ENCODE measurements around the gene SERPINE3.

Gene SERPINE3

DNA sequence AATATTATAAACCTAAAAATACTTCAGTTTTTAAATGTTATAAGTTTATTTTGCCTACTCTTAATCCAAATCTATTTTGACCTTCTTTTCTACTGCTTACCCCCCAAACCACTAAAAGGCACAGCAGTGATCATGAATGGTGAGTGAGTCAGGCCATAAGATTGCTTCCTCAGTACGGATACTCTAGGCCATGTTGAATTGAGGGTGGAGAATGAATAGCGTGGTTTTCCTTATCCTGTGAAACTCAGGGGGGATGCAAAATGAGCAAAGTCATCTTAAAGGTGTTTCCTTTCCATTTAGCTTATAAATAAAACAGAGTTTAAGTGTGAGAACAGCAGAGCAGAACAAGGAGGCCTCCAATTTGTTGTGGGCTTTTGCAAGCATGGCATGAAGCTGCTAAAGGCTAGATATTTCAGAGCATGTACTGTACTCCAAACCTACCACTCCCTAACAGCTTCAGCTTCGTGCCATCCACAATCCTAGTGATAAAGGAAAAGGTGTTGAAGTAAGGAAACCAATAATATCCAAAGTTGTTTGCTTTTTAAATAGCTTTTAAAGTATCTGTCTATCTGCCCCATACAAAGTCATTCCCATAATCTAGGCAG is 25.0 kb downstream of the SERPINE3 start:
- no peak for DNase-seq (ENCODE audit: low spot score)

GRCh38 chr13:51370116-51370515 is 30.6 kb downstream of the SERPINE3 start:
- no peak for DNase-seq (ENCODE audit: low spot score)

GRCh38 chr13:51370811-51371210 is 31.3 kb downstream of the SERPINE3 start:
- DNase-seq (ENCODE audit: low spot score): no peak

- DNase-seq (ENCODE audit: low spot score): no peak
Measured at GRCh38 chr13:51371768-51372399, 32.4 kb downstream of the SERPINE3 start.

DNA sequence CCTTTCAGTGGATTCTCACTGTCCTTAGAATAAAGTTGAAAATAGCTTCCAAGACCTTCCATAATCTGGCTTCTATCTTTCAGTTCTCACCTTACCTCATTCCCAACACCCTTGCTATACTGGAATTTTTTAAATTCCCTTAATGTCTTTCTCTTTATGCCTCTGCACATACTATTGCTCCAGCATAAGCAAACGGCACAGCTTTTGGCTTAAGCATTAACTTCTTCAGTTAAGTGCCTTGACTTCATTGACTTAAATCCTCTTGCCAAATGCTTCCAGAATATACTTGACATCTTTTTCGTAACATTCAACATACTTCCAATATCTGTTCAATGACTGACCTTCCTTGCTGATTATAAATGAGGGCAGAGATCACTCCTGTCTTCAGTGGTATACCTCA is 34.0 kb downstream of the SERPINE3 start:
- DNase-seq (ENCODE audit: low spot score): no peak

DNA sequence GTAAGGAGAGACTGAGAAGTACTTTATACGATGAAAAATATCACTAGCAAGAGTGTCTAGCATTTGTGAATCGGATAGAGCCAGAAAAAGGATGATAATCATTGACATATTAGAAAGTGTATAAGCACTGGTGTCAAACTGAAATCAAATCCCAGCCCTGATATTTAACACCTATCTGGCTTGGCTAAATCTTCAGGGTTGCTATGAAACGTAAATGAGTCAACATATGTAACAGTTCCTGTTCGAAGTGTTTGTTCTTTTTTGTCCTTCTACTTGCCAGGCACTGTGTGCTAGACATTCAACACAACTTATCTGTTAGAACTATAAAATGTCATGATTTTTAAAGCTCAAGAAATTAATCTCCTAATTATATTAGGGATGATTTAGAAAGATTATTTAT is 40.8 kb downstream of the SERPINE3 start:
- DNase-seq (ENCODE audit: low spot score): no peak

DNA sequence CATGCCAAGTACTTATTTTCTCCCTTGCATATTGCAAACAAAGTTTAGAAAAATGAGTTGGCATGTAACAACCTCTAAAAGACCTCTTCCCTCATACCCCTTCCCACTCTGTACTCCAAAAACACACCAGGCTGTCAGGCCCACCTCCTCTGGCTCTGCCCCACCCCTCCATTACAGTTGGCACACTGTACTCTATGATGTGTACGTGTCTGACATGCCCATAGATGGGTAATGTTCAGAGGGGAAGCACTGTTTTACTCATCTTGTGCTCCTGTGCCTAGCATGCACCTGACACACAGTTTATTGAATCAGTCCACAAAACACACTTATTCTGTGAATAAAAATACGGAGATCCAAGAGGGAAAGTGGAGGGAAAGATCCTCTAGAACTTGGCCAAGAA is 45.6 kb downstream of the SERPINE3 start:
- DNase-seq (ENCODE audit: low spot score): no peak

GRCh38 chr13:51394724-51395123 is 55.2 kb downstream of the SERPINE3 start:
- DNase-seq (ENCODE audit: low spot score): no peak

DNA sequence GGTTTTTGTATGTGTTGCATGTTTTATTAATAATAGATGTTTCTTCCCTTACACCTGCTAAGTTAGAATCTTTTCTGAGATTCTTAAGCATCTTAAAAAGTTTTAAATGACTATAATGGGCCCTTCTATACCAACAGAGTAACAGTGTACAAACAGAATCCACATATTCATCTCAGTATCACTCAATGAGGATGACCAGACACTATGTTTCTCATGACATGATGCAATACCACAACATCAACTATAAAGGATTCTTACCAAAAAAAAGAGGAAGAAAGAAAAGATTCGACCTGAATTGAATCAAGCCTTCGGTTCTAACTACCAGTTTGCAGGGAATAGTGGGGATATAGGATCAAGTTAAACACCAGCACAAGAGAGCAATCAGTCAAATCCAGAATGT is 56.9 kb downstream of the SERPINE3 start:
- DNase-seq (ENCODE audit: low spot score): no peak

GRCh38 chr13:51397262-51397941 is 57.9 kb downstream of the SERPINE3 start:
- no peak for DNase-seq (ENCODE audit: low spot score)

DNA sequence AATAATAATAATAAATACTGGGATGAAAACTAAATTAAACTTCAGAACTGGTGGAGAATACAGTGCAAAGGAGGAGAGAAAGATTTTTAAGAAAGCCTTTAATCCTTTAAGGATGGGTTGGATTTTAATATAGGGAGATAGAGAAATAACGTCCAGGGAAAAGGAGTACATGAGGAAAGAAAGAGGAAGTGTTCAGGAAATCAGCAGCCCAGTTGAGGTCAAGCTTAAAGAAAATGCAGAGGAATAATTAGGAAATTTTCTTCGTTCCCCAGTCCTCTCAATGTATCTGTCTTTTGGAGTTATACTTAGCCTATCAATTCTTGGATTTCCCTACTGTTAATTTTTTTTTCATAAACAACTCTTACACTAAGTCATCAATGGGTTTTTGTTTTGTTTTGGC is 65.7 kb downstream of the SERPINE3 start:
- no peak for DNase-seq (ENCODE audit: low spot score)

DNA sequence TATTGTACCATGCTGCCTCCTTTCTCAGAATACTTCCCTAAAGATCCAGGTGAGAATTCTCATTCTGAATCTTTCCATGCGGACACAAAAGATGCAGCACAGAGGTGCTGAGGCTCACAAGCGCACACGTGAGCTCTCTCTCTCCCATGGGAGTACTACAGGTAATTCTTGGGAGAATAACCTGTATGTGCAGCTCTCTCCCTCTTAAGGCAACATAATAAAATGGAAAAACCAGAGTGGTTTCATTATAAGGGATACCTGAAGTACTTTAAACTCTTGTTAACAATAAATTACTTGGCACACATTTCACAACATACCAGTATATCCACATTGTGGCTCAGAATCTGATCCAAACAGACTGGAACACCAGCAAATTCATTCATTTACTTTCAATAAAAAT is 72.9 kb downstream of the SERPINE3 start:
- DNase-seq (ENCODE audit: low spot score): no peak

All from COLO829 (cell line).